Brain pericyte (primary cell): ENCODE results near the gene NMU.
"Not testable (repeated sequence)": the region's sequence is repeated elsewhere in the genome, so short reads cannot be mapped to it uniquely, and the experiment has no call there.

Source experiments
- DNase-seq: peaks from one replicate; pipeline ENCODE4 v3.0.0-alpha.2; 2012; ENCODE audit warnings: low read depth, low spot score

NMU gene

GRCh38 chr4:55635741-55636655 is at the start of gene NMU:
TSS of gene NMU (minus strand) at chr4:55636298. CDS start at chr4:55636192, 106 bp downstream.
- no peak for DNase-seq

GRCh38 chr4:55684276-55684675 is 48.2 kb upstream of the NMU start:
- DNase-seq: no peak

GRCh38 chr4:55682797-55683196 is 46.7 kb upstream of the NMU start:
- DNase-seq: not testable (repeated sequence)

- no peak for DNase-seq
Measured at GRCh38 chr4:55682295-55682694, 46.2 kb upstream of the NMU start.

- DNase-seq: no peak
Measured at GRCh38 chr4:55681430-55681829, 45.3 kb upstream of the NMU start.

GRCh38 chr4:55675196-55675793 is 39.2 kb upstream of the NMU start:
- no peak for DNase-seq

- no peak for DNase-seq
Measured at GRCh38 chr4:55673424-55673823, 37.3 kb upstream of the NMU start.

GRCh38 chr4:55671667-55672066 is 35.6 kb upstream of the NMU start:
- DNase-seq: no peak

GRCh38 chr4:55670695-55671094 is 34.6 kb upstream of the NMU start:
- no peak for DNase-seq

GRCh38 chr4:55668449-55668848 is 32.4 kb upstream of the NMU start:
- no peak for DNase-seq

- no peak for DNase-seq
Measured at GRCh38 chr4:55666535-55666934, 30.4 kb upstream of the NMU start.

GRCh38 chr4:55663145-55663544 is 27.0 kb upstream of the NMU start:
- DNase-seq: no peak

- DNase-seq: no peak
Measured at GRCh38 chr4:55661398-55662056, 25.4 kb upstream of the NMU start.

GRCh38 chr4:55658657-55659056 is 22.6 kb upstream of the NMU start:
- no peak for DNase-seq

GRCh38 chr4:55654131-55654530 is 18.0 kb upstream of the NMU start:
- no peak for DNase-seq

- no peak for DNase-seq
Measured at GRCh38 chr4:55650483-55650882, 14.4 kb upstream of the NMU start.

GRCh38 chr4:55637272-55637820 is 1.2 kb upstream of the NMU start:
- no peak for DNase-seq

GRCh38 chr4:55636656-55636999 is 530 bp upstream of the NMU start:
- DNase-seq: no peak

- DNase-seq: no peak
Measured at GRCh38 chr4:55635282-55635681, 816 bp downstream of the NMU start.

GRCh38 chr4:55634417-55635128 is 1.5 kb downstream of the NMU start:
- no peak for DNase-seq

GRCh38 chr4:55633903-55634302 is 2.2 kb downstream of the NMU start:
- no peak for DNase-seq

- no peak for DNase-seq
Measured at GRCh38 chr4:55625835-55626234, 10.3 kb downstream of the NMU start.
